B cell (primary cell): ENCODE data around the gene ADAMTSL2. TPM values are rescaled to one million over a fixed set of nuclear protein-coding genes. Genes with fewer than 3 reads are reported as not detected.

Experiments
- ATAC-seq: fragments of 200-7000 bp; cut with Tn5 transposase; one replicate; pipeline ENCODE4 v1.10.0; 2021; ENCODE audit warnings: low read depth, mild to moderate bottlenecking, moderate number of reproducible peaks, moderate library complexity
- CTCF ChIA-PET: fragments of 350-600 bp; sonication (Branson Sonifier 250); formaldehyde crosslinking; loops from one replicate; lab custom pipeline; 2021; ENCODE audit warnings: antibody characterized with exemption, inconsistent platforms; lab: Charles Lee
- POLR2A ChIA-PET: fragments of 350-600 bp; sonication (Branson Sonifier 250); formaldehyde crosslinking; loops from one replicate; lab custom pipeline; 2021; ENCODE audit warnings: antibody characterized with exemption; lab: Charles Lee
- DNase-seq: peaks from one replicate; pipeline ENCODE4 v3.0.0; 2013
- H2AFZ ChIP-seq: 2 replicates; pipeline ENCODE4 v1.6.1; 2012; ENCODE audit warnings: mild to moderate bottlenecking, low read depth, low read length; ENCODE audit not compliant: insufficient read depth, poor library complexity, severe bottlenecking
- H3K27ac ChIP-seq, 2 donors: 1 replicate in 1 of 2; 2 replicates in 1 of 2; pipeline ENCODE4 v1.5.1; 2012 to 2013; ENCODE audit warnings: low read length in 2 of 2, mild to moderate bottlenecking in 2 of 2, moderate library complexity in 1 of 2
- H3K27me3 ChIP-seq, 4 experiments: fragments of 200-600 bp in 1 of 4; sonication (generic) in 1 of 4; replicated peaks in 1 of 4; 1 replicate in 2 of 4; 2 replicates in 2 of 4; pipeline versions ENCODE4 v1.6.1 to v1.7.0; 2013 to 2016; ENCODE audit warnings: low read length in 3 of 4, mild to moderate bottlenecking in 2 of 4, mixed read lengths in 1 of 4, moderate library complexity in 1 of 4; ENCODE audit not compliant: insufficient read depth in 4 of 4, control insufficient read depth in 3 of 4; ENCODE audit errors: control extremely low read depth in 1 of 4
- H3K36me3 ChIP-seq, 2 experiments: replicated peaks in 1 of 2; 1 replicate in 1 of 2; 2 replicates in 1 of 2; pipeline versions ENCODE4 v1.6.1 to v1.7.1; 2013; ENCODE audit warnings: low read length in 1 of 2; ENCODE audit not compliant: insufficient read depth in 2 of 2, control insufficient read depth in 1 of 2; ENCODE audit errors: control extremely low read depth in 1 of 2, extremely low read depth in 1 of 2
- H3K4me1 ChIP-seq, 2 donors: fragments of 200-600 bp in 1 of 2; sonication (generic) in 1 of 2; 1 replicate in 1 of 2; 2 replicates in 1 of 2; pipeline versions ENCODE4 v1.5.1 to v1.6.1; 2013 to 2017; ENCODE audit warnings: low read length in 2 of 2; ENCODE audit not compliant: control insufficient read depth in 2 of 2, insufficient read depth in 2 of 2
- H3K4me2 ChIP-seq: replicated peaks from 2 replicates; pipeline ENCODE3; 2012; ENCODE audit warnings: mild to moderate bottlenecking, low read depth, low read length; ENCODE audit not compliant: poor library complexity, severe bottlenecking
- H3K4me3 ChIP-seq, 5 experiments: fragments of 200-600 bp in 1 of 5; sonication (generic) in 1 of 5; 1 replicate in 3 of 5; 2 replicates in 2 of 5; pipeline versions ENCODE4 v1.5.1 to v1.7.0; 2011 to 2016; ENCODE audit warnings: low read length in 4 of 5, mild to moderate bottlenecking in 4 of 5, low read depth in 2 of 5, control low read depth in 1 of 5, moderate library complexity in 1 of 5; ENCODE audit not compliant: insufficient read depth in 1 of 5; ENCODE audit errors: control extremely low read depth in 1 of 5, extremely low read depth in 1 of 5
- H3K79me2 ChIP-seq: fragments of 200-600 bp; sonication (generic); one replicate; pipeline ENCODE4 v1.6.0; 2016; ENCODE audit warnings: low read length; ENCODE audit not compliant: control insufficient read depth, insufficient read depth
- H3K9ac ChIP-seq: fragments of 200-600 bp; sonication (generic); 2 replicates; pipeline ENCODE4 v1.6.1; 2017; ENCODE audit warnings: mild to moderate bottlenecking, low read length, moderate library complexity
- H3K9me3 ChIP-seq, 3 donors: one replicate each; pipeline versions ENCODE4 v1.6.1 to v1.7.1; 2013; ENCODE audit warnings: low read length in 2 of 3; ENCODE audit not compliant: control insufficient read depth in 2 of 3, insufficient read depth in 1 of 3; ENCODE audit errors: control extremely low read depth in 1 of 3
- H4K20me1 ChIP-seq: 2 replicates; pipeline ENCODE4 v1.6.0; 2012; ENCODE audit warnings: mild to moderate bottlenecking, low read length; ENCODE audit not compliant: insufficient read depth, control insufficient read depth, poor library complexity, severe bottlenecking
- H3K27ac Mint-ChIP-seq: one replicate; pipeline ENCODE4 v1.8.0; 2021; ENCODE audit warnings: mixed read lengths
- H3K27me3 Mint-ChIP-seq: one replicate; pipeline ENCODE4 v1.8.0; 2021; ENCODE audit warnings: mixed read lengths
- H3K4me1 Mint-ChIP-seq: one replicate; pipeline ENCODE4 v1.8.0; 2021; ENCODE audit warnings: mixed read lengths
- H3K4me3 Mint-ChIP-seq: one replicate; pipeline ENCODE4 v1.8.0; 2021; ENCODE audit warnings: mixed read lengths
- H3K9me3 Mint-ChIP-seq: one replicate; pipeline ENCODE4 v1.8.0; 2022; ENCODE audit warnings: mixed read lengths; ENCODE audit not compliant: insufficient read depth
- EZH2 ChIP-seq: IDR thresholded peaks from 2 replicates; pipeline ENCODE4 v1.6.1; 2012; ENCODE audit warnings: borderline replicate concordance, low read depth, mild to moderate bottlenecking, moderate library complexity, low read length; ENCODE audit not compliant: insufficient read depth, poor library complexity, severe bottlenecking
- WGBS: methylation state at CpG from one replicate; pipeline ENCODE4 v1.1.5; 2013; ENCODE audit warnings: missing lambda C conversion rate; ENCODE audit not compliant: insufficient coverage; 5-methylcytosine and 5-hydroxymethylcytosine counted together
- intact Hi-C: fragments of 100-400 bp; cut with micrococcal nuclease; formaldehyde crosslinking; loops from one replicate; pipeline ENCODE4 v1.10.0; 2022
- polyA plus RNA-seq: library from polyadenylated mRNA; depleted of rRNA; stranded (reverse); fragments of >200 nt; gene quantifications from 2 replicates; pipeline ENCODE4 v1.2.3, GENCODE V29; 2012
- total RNA-seq, 2 donors: library from RNA; stranded (reverse); fragments of 120-200 nt in 1 of 2; gene quantifications; 1 replicate in 1 of 2; 2 replicates in 1 of 2; pipeline versions ENCODE4 v1.2.3 to v1.2.4, GENCODE V29; 2013 to 2022
- TF ChIP-seq, protein P1 (sequence below): fragments of 200-600 bp; IDR thresholded peaks from one replicate; pipeline ENCODE4 v1.8.0; 2022; ENCODE audit warnings: antibody characterized with exemption, mild to moderate bottlenecking

ADAMTSL2 gene
- total and polyA plus RNA-seq, 2 donors (not counting 1 experiment from before 2014, with no cell fraction given): 0.03 TPM; not detected in 1

DNA sequence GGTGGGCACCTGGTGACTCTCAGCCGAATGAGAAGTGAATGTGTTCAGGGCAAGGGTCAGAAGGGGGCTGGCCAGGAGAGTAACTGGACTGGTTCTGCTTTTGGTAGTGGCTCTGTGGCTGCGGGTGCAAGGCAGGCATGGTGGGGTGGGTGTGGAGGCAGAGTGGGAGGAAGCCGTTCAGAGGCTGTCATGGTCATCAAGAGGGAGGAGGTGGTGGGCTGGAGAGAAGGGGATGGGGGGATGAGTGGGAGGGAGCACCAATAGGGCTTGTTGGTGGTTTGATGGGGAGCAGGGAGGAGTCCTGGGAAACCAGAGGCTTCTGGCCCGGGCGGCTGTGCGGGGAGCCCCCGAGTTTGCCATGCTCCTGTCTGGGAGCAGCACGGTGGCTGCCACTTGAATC lies 61.4 kb downstream of the ADAMTSL2 start:
- DNase-seq (no peak), ATAC-seq (no peak)
- Histone ChIP-seq H3K9me3 (peaks cover 1 to 48% (median 19%) of the 10 kb centered on the region in 3 donors), H3K36me3 (no peaks in the 10 kb centered on the region), H3K9ac (no peak overlapping the region), H2AFZ (no peak overlapping the region), H3K4me3 (no peak overlapping the region), H3K4me2 (no peak overlapping the region), H4K20me1 (no peaks in the 10 kb centered on the region), H3K4me1 (no peaks in the 10 kb centered on the region), H3K27me3 (peaks cover 0 to 4% (median 0%) of the 10 kb centered on the region in 4 experiments), H3K79me2 (no peaks in the 10 kb centered on the region), H3K27ac (no peak overlapping the region)
- H3K27me3 Mint-ChIP-seq: peaks cover 13% of the 10 kb centered on the region
- no peaks in the 10 kb centered on the region for H3K4me1 Mint-ChIP-seq
- 89% methylated on average over 8 of the region's 8 CpGs for WGBS
- no peak for TF ChIP-seq EZH2
- TF ChIP-seq, protein P1, sequence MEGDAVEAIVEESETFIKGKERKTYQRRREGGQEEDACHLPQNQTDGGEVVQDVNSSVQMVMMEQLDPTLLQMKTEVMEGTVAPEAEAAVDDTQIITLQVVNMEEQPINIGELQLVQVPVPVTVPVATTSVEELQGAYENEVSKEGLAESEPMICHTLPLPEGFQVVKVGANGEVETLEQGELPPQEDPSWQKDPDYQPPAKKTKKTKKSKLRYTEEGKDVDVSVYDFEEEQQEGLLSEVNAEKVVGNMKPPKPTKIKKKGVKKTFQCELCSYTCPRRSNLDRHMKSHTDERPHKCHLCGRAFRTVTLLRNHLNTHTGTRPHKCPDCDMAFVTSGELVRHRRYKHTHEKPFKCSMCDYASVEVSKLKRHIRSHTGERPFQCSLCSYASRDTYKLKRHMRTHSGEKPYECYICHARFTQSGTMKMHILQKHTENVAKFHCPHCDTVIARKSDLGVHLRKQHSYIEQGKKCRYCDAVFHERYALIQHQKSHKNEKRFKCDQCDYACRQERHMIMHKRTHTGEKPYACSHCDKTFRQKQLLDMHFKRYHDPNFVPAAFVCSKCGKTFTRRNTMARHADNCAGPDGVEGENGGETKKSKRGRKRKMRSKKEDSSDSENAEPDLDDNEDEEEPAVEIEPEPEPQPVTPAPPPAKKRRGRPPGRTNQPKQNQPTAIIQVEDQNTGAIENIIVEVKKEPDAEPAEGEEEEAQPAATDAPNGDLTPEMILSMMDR: no peak
- CTCF ChIA-PET: no interaction called here
- POLR2A ChIA-PET: no interaction called here
- intact Hi-C loops: no loop called here
- peaks cover 7% of the 10 kb centered on the region for H3K9me3 Mint-ChIP-seq
- no peak overlapping the region for H3K27ac Mint-ChIP-seq
- H3K4me3 Mint-ChIP-seq: no peak overlapping the region

DNA sequence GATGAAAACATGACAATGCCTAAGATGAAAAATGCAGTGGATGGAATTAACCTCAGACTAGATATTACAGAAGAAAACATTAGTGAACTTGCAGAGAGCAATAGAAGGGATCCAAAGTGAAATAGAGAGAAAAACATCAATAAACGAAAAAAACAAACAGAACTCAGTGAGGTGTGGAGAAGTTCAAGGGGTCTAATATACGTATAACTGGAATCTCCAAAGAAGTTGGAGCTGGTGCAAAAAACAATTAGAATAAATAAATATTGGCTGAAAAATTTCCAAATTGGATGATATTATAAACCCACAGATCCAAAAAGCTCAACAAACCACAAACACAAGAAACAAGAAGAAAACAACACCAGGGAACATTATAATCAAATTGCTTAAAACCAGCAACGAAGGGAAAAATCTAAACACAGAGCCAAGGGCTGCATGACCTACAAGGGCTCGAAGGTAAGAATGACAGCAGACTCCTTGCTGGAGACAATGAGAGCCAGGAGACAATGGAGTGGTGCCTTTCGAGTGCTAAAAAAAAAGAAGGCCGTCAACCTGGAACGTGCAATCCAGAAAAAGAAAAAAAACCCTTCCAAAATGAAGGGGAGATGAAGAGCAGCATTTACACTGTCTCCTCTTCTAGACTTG lies 62.9 kb downstream of the ADAMTSL2 start:
- no peaks in the 10 kb centered on the region for H3K36me3 ChIP-seq
- ATAC-seq (no peak), DNase-seq (no peak)
- POLR2A ChIA-PET: no interaction called here
- Mint-ChIP-seq H3K4me3 (no peak overlapping the region), H3K4me1 (no peaks in the 10 kb centered on the region), H3K9me3 (peaks cover 7% of the 10 kb centered on the region), H3K27me3 (peaks cover 19% of the 10 kb centered on the region), H3K27ac (no peak overlapping the region)
- no peak for TF ChIP-seq EZH2
- TF ChIP-seq, protein P1: no peak
- H3K4me1 ChIP-seq: no peaks in the 10 kb centered on the region
- H3K9me3 ChIP-seq: peaks cover 1 to 48% (median 19%) of the 10 kb centered on the region in 3 donors
- CTCF ChIA-PET: no interaction called here
- no peak overlapping the region for H3K27ac ChIP-seq
- no peak overlapping the region for H2AFZ ChIP-seq
- no peaks in the 10 kb centered on the region for H4K20me1 ChIP-seq
- WGBS: 74% methylated on average over 3 of the region's 7 CpGs
- H3K79me2 ChIP-seq: no peaks in the 10 kb centered on the region
- H3K9ac ChIP-seq: no peak overlapping the region
- H3K27me3 ChIP-seq: peaks cover 0 to 11% (median 0%) of the 10 kb centered on the region in 4 experiments
- no peak overlapping the region for H3K4me2 ChIP-seq
- intact Hi-C loops: no loop called here
- H3K4me3 ChIP-seq: no peak overlapping the region
